Tibial nerve (tissue), 4 donors: ENCODE results near the gene VTN. TPM values are rescaled to one million over a fixed set of nuclear protein-coding genes. Genes with fewer than 3 reads are reported as not detected.

ENCODE experiments used
- DNase-seq, 2 donors: peaks; one replicate each; pipeline ENCODE4 v3.0.0-alpha.2; 2019; ENCODE audit warnings: low spot score in 2 of 2
- H3K27ac ChIP-seq, 4 donors: fragments of 200-600 bp; sonication (generic) in 3 of 4; one replicate each; pipeline ENCODE4 v1.5.1; 2017 to 2019; ENCODE audit warnings: mild to moderate bottlenecking in 1 of 4
- H3K27me3 ChIP-seq, 2 donors: fragments of 200-600 bp; sonication (generic) in 1 of 2; one replicate each; pipeline versions ENCODE4 v1.5.1 to v1.6.0; 2017 to 2019
- H3K36me3 ChIP-seq, 3 donors: fragments of 200-600 bp; sonication (generic); one replicate each; pipeline ENCODE4 v1.5.1; 2018 to 2019
- H3K4me1 ChIP-seq, 4 donors: fragments of 200-600 bp; sonication (generic) in 3 of 4; one replicate each; pipeline ENCODE4 v1.5.1; 2017 to 2019
- H3K4me3 ChIP-seq, 4 donors: fragments of 200-600 bp; sonication (generic) in 3 of 4; one replicate each; pipeline ENCODE4 v1.5.1; 2017 to 2019; ENCODE audit warnings: mild to moderate bottlenecking in 1 of 4, moderate library complexity in 1 of 4
- H3K9me3 ChIP-seq, 4 donors: fragments of 200-600 bp; sonication (generic) in 3 of 4; one replicate each; pipeline ENCODE4 v1.5.1; 2017 to 2019
- CTCF ChIP-seq, 5 experiments: fragments of 200-600 bp in 3 of 5; fragments of 450-650 bp in 2 of 5; sonication (generic) in 3 of 5; IDR thresholded peaks; one replicate each; pipeline ENCODE4 v1.5.1; 2016 to 2019; ENCODE audit warnings: antibody characterized with exemption in 5 of 5, mild to moderate bottlenecking in 3 of 5, moderate library complexity in 2 of 5
- EP300 ChIP-seq, 2 donors: sonication (generic); formaldehyde crosslinking; IDR thresholded peaks; one replicate each; pipeline ENCODE4 v1.6.1; 2017; ENCODE audit warnings: antibody characterized with exemption in 2 of 2, mild to moderate bottlenecking in 1 of 2
- POLR2A ChIP-seq, 2 donors: fragments of 450-650 bp; IDR thresholded peaks; one replicate each; pipeline ENCODE4 v1.6.1; 2017; ENCODE audit warnings: antibody characterized with exemption in 2 of 2, mild to moderate bottlenecking in 2 of 2, moderate library complexity in 2 of 2
- WGBS, 2 donors: methylation state at CpG; one replicate each; pipeline ENCODE4 v1.1.5; 2018; 5-methylcytosine and 5-hydroxymethylcytosine counted together
- total RNA-seq, 4 donors: library from RNA; depleted of rRNA; stranded (reverse); fragments of >200 nt; gene quantifications; one replicate each; pipeline ENCODE4 v1.1.0, GENCODE V29; 2016

Gene VTN
- total RNA-seq, 4 donors from 2014 or later: 0.90 to 22.7 (median 1.8) TPM

GRCh38 chr17:28363186-28363585 is 6.9 kb downstream of the VTN start:
- no peak for DNase-seq
- Histone ChIP-seq H3K27me3 (no peaks in the 10 kb centered on the region), H3K27ac (no peak overlapping the region), H3K4me1 (peaks cover 0 to 6% (median 5%) of the 10 kb centered on the region in 4 donors), H3K4me3 (no peak overlapping the region), H3K9me3 (no peaks in the 10 kb centered on the region), H3K36me3 (peaks cover 0 to 84% (median 36%) of the 10 kb centered on the region in 3 donors)
- WGBS, 2 donors: 87 to 89% methylated on average over 5 of the region's 5 CpGs
- TF ChIP-seq EP300 (IDR thresholded peaks at IDR 0.05): no peak
- no peak for TF ChIP-seq POLR2A (IDR thresholded peaks at IDR 0.05)
- TF ChIP-seq CTCF (IDR thresholded peaks at IDR 0.05): no peak

GRCh38 chr17:28357901-28358197 is 12.3 kb downstream of the VTN start:
- TF ChIP-seq EP300 (IDR thresholded peaks at IDR 0.05): no peak
- no peak for TF ChIP-seq CTCF (IDR thresholded peaks at IDR 0.05)
- no peak for TF ChIP-seq POLR2A (IDR thresholded peaks at IDR 0.05)

GRCh38 chr17:28357061-28357900 is 12.8 kb downstream of the VTN start, which contains the start of gene POLDIP2:
POLDIP2 (minus strand) TSS chr17:28357527; CDS start chr17:28357448, 79 bp downstream.
- Histone ChIP-seq H3K36me3 (peaks cover 0 to 62% (median 30%) of the 10 kb centered on the region in 3 donors), H3K4me1 (peaks cover 0 to 34% (median 17%) of the 10 kb centered on the region in 4 donors), H3K4me3 (peak within 1 kb of the TSS; percentile 69 to 98 (median 88)), H3K27ac (peak within 1 kb of the TSS; percentile 40 to 94 (median 92)), H3K9me3 (no peaks in the 10 kb centered on the region), H3K27me3 (no peaks in the 10 kb centered on the region)
- TF ChIP-seq CTCF (IDR thresholded peaks at IDR 0.05): peak in 3 of 5 experiments; percentile 8 to 61 (median 24)
- peak; percentile 88 to 98 for TF ChIP-seq EP300 (IDR thresholded peaks at IDR 0.05)
- TF ChIP-seq POLR2A (IDR thresholded peaks at IDR 0.05): peak; percentile 74 to 85
- DNase-seq: peak; percentile 85 to 86
- 0 to 1% methylated on average over 53 of the region's 80 CpGs for WGBS, 2 donors

More at GRCh38 chr17:28357901-28358197, 12.3 kb downstream of the VTN start:
- Histone ChIP-seq H3K27me3 (no peaks in the 10 kb centered on the region), H3K9me3 (no peaks in the 10 kb centered on the region), H3K36me3 (peaks cover 0 to 62% (median 26%) of the 10 kb centered on the region in 3 donors), H3K4me1 (peaks cover 0 to 34% (median 17%) of the 10 kb centered on the region in 4 donors), H3K4me3 (peak overlapping the region; percentile 69 to 98 (median 88)), H3K27ac (peak overlapping the region in 3 of 4 donors; percentile 89 to 94 (median 94))
- 1 to 4% methylated on average over 4 of the region's 4 CpGs for WGBS, 2 donors
- no peak for DNase-seq

- DNase-seq: no peak
- Histone ChIP-seq H3K4me3 (no peak overlapping the region), H3K36me3 (peaks cover 5 to 99% (median 25%) of the 10 kb centered on the region in 3 donors), H3K27ac (no peak overlapping the region), H3K4me1 (peaks cover 0 to 18% (median 0%) of the 10 kb centered on the region in 4 donors), H3K9me3 (no peaks in the 10 kb centered on the region), H3K27me3 (no peaks in the 10 kb centered on the region)
- WGBS, 2 donors: 88 to 90% methylated on average over 7 of the region's 7 CpGs
- no peak for TF ChIP-seq EP300 (IDR thresholded peaks at IDR 0.05)
- TF ChIP-seq CTCF (IDR thresholded peaks at IDR 0.05): no peak
- no peak for TF ChIP-seq POLR2A (IDR thresholded peaks at IDR 0.05)
These were observed 19.8 kb downstream of the VTN start for GRCh38 chr17:28350271-28350670.

- H3K4me1 ChIP-seq: peaks cover 0 to 10% (median 0%) of the 10 kb centered on the region in 4 donors
- H3K9me3 ChIP-seq: no peaks in the 10 kb centered on the region
- H3K27me3 ChIP-seq: no peaks in the 10 kb centered on the region
- H3K27ac ChIP-seq: no peak overlapping the region
- H3K4me3 ChIP-seq: no peak overlapping the region
- DNase-seq: no peak
- 79% methylated on average over 3 of the region's 3 CpGs for WGBS, 2 donors
- H3K36me3 ChIP-seq: peaks cover 8 to 99% (median 27%) of the 10 kb centered on the region in 3 donors
- TF ChIP-seq CTCF (IDR thresholded peaks at IDR 0.05): no peak
- no peak for TF ChIP-seq POLR2A (IDR thresholded peaks at IDR 0.05)
These were observed 21.1 kb downstream of the VTN start for GRCh38 chr17:28348979-28349378.
